Endothelial cell of umbilical vein (primary cell): ENCODE measurements around the gene STXBP5. TPM values are rescaled to one million over a fixed set of nuclear protein-coding genes. Genes with fewer than 3 reads are reported as not detected.
A peak's percentile ranks its signal among the peaks of the same experiment; 100 is the strongest.

Source experiments
- BruUV-seq: library from RNA; stranded (reverse); fragments of 400-500 nt; replicated peaks from 2 replicates; lab custom pipeline; 2021; lab: Mats Ljungman, UMichigan
- CTCF ChIA-PET: fragments of 300-600, 350-600 bp; sonication (Branson Sonifier 250); formaldehyde crosslinking; loops from one replicate; lab custom pipeline; 2021; ENCODE audit warnings: antibody characterized with exemption, inconsistent platforms; lab: Charles Lee
- POLR2A ChIA-PET: fragments of 300-600, 350-600 bp; sonication (Branson Sonifier 250); formaldehyde crosslinking; loops from one replicate; lab custom pipeline; 2021; ENCODE audit warnings: antibody characterized with exemption, inconsistent platforms; lab: Charles Lee
- DNase-seq: peaks from one replicate; pipeline ENCODE4 v3.0.0-alpha.2; 2011; ENCODE audit warnings: low read depth, low spot score
- FAIRE-seq: peaks from 2 replicates; lab custom pipeline; 2011; peaks lifted over from hg19 to GRCh38; lab: Jason Lieb, UNC
- H2AFZ ChIP-seq: 2 replicates; pipeline ENCODE4 v1.6.0; 2012; ENCODE audit warnings: low read depth, low read length, control low read depth, inconsistent platforms
- H3K27ac ChIP-seq: 2 replicates; pipeline ENCODE4 v1.5.1; 2011; ENCODE audit warnings: low read depth, mild to moderate bottlenecking, control low read depth, low read length, moderate library complexity; ENCODE audit not compliant: insufficient read depth
- H3K27me3 ChIP-seq, 2 experiments: 2 replicates each; pipeline versions ENCODE4 v1.6.0 to v1.6.1; 2011; ENCODE audit warnings: low read length in 2 of 2, mixed read lengths in 1 of 2; ENCODE audit not compliant: control insufficient read depth in 2 of 2, insufficient read depth in 2 of 2
- H3K36me3 ChIP-seq, 2 experiments: 2 replicates in 1 of 2; 3 replicates in 1 of 2; pipeline ENCODE4 v1.5.1; 2011; ENCODE audit warnings: low read length in 2 of 2, mild to moderate bottlenecking in 1 of 2, moderate library complexity in 1 of 2; ENCODE audit not compliant: control insufficient read depth in 2 of 2, insufficient read depth in 2 of 2; ENCODE audit errors: extremely low read depth in 1 of 2
- H3K4me1 ChIP-seq: 3 replicates; pipeline ENCODE4 v1.5.1; 2011; ENCODE audit warnings: mild to moderate bottlenecking, low read length; ENCODE audit not compliant: control insufficient read depth, insufficient read depth; ENCODE audit errors: extremely low read depth
- H3K4me2 ChIP-seq: 2 replicates; pipeline ENCODE4 v1.6.1; 2011; ENCODE audit warnings: low read length, control low read depth, mixed read lengths; ENCODE audit not compliant: insufficient read depth
- H3K4me3 ChIP-seq, 3 experiments: fragments of 200-600 bp in 1 of 3; sonication (generic), shearing (Covaris generic) in 1 of 3; replicated peaks in 1 of 3; 2 replicates each; pipeline ENCODE4 v1.5.1; 2011 to 2016; ENCODE audit warnings: control low read depth in 3 of 3, low read length in 3 of 3, mild to moderate bottlenecking in 2 of 3, inconsistent platforms in 1 of 3, low read depth in 1 of 3, moderate library complexity in 1 of 3; ENCODE audit not compliant: insufficient read depth in 1 of 3
- H3K79me2 ChIP-seq: 2 replicates; pipeline ENCODE4 v1.6.0; 2012; ENCODE audit warnings: low read length, inconsistent platforms; ENCODE audit not compliant: control insufficient read depth, insufficient read depth
- H3K9ac ChIP-seq: replicated peaks from 2 replicates; pipeline ENCODE3; 2011; ENCODE audit warnings: low read length, control low read depth; ENCODE audit not compliant: insufficient read depth; ENCODE audit errors: extremely low read depth
- H3K9me1 ChIP-seq: replicated peaks from 3 replicates; pipeline ENCODE4 v1.6.0; 2011; ENCODE audit warnings: mild to moderate bottlenecking, low read length; ENCODE audit not compliant: control insufficient read depth, insufficient read depth; ENCODE audit errors: extremely low read depth
- H3K9me3 ChIP-seq: replicated peaks from 2 replicates; pipeline ENCODE4 v1.5.1; 2012; ENCODE audit warnings: low read length, inconsistent platforms; ENCODE audit not compliant: control insufficient read depth, insufficient read depth
- H4K20me1 ChIP-seq: replicated peaks from 2 replicates; pipeline ENCODE3; 2011; ENCODE audit warnings: mild to moderate bottlenecking, low read length; ENCODE audit not compliant: control insufficient read depth, insufficient read depth; ENCODE audit errors: extremely low read depth
- CTCF ChIP-seq, 2 donors: IDR thresholded peaks; 1 replicate in 1 of 2; 2 replicates in 1 of 2; pipeline ENCODE4 v1.5.1; 2011; ENCODE audit warnings: low read length in 2 of 2, mild to moderate bottlenecking in 2 of 2, moderate library complexity in 2 of 2, control low read depth in 1 of 2, inconsistent platforms in 1 of 2, low read depth in 1 of 2; ENCODE audit not compliant: insufficient read depth in 1 of 2; ENCODE audit errors: extremely low read depth in 1 of 2
- EZH2 ChIP-seq: IDR thresholded peaks from 2 replicates; pipeline ENCODE4 v1.6.1; 2012; ENCODE audit warnings: borderline replicate concordance, low read depth, mild to moderate bottlenecking, moderate library complexity, low read length, inconsistent platforms; ENCODE audit not compliant: severe bottlenecking
- FOS ChIP-seq: IDR thresholded peaks from 2 replicates; pipeline ENCODE4 v1.6.1; 2011; ENCODE audit warnings: mild to moderate bottlenecking, low read length, moderate library complexity, borderline replicate concordance; ENCODE audit not compliant: insufficient read depth
- GATA2 ChIP-seq: IDR thresholded peaks from 2 replicates; pipeline ENCODE4 v1.7.0; 2011; ENCODE audit warnings: low read depth, mild to moderate bottlenecking, moderate library complexity, mixed read lengths, low read length; ENCODE audit not compliant: insufficient read length, insufficient read depth
- JUN ChIP-seq: IDR thresholded peaks from 2 replicates; pipeline ENCODE4 v1.6.1; 2011; ENCODE audit warnings: borderline replicate concordance, low read depth; ENCODE audit not compliant: insufficient read length, insufficient read depth
- MAX ChIP-seq: IDR thresholded peaks from 2 replicates; pipeline ENCODE4 v1.6.1; 2011; ENCODE audit not compliant: insufficient read depth, insufficient read length
- MYC ChIP-seq: IDR thresholded peaks from one replicate; pipeline ENCODE4 v1.6.1; 2011; ENCODE audit warnings: mild to moderate bottlenecking, low read depth, low read length
- POLR2A ChIP-seq: IDR thresholded peaks from 2 replicates; pipeline ENCODE4 v1.6.1; 2012; ENCODE audit warnings: low read depth, mild to moderate bottlenecking, control low read depth, low read length
- POLR2AphosphoS5 ChIP-seq: IDR thresholded peaks from 2 replicates; pipeline ENCODE4 v1.6.1; 2012; ENCODE audit warnings: low read depth, mild to moderate bottlenecking, control low read depth, low read length, moderate library complexity; ENCODE audit not compliant: insufficient read depth
- dilution Hi-C: fragments of 300-500 bp; cut with MboI; formaldehyde crosslinking; loops from one replicate; pipeline ENCODE4 v1.15.0; 2019; ENCODE audit warnings: low sequenced_read_pairs; ENCODE audit not compliant: extremely low pct_ligation_motif_present
- intact Hi-C: fragments of 100-400 bp; cut with micrococcal nuclease; formaldehyde crosslinking; loops from one replicate; pipeline ENCODE4 v1.10.0; 2022
- polyA plus RNA-seq, 4 experiments: library from polyadenylated mRNA; depleted of rRNA in 3 of 4; stranded (reverse) in 3 of 4; unstranded in 1 of 4; fragments of >200 nt; gene quantifications; 2 replicates each; pipeline versions ENCODE4 v1.2.1 to v1.2.3, GENCODE V29; 2011 to 2012; ENCODE audit warnings: missing spikeins in 1 of 4
- total RNA-seq: library from RNA; stranded (reverse); gene quantifications from 2 replicates; pipeline ENCODE4 v1.2.3, GENCODE V29; 2021

The STXBP5 gene
- total and polyA plus RNA-seq, 2 donors (not counting 3 experiments of a cell fraction or from before 2014, with no cell fraction given), result 7.1 to 21.8 TPM

- intact Hi-C loops (loop anchor here (1.0 to 2.0 kb wide), 5 partner anchors 36 to 819 kb away; partner anchors contain the start of gene RAB32), dilution Hi-C loops (no loop called here)
- no peak for TF ChIP-seq FOS
- TF ChIP-seq GATA2, result peak; percentile 55
- TF ChIP-seq MAX, result no peak
- no peak for TF ChIP-seq MYC
- no peak for TF ChIP-seq EZH2
- no peak for TF ChIP-seq POLR2A
- TF ChIP-seq CTCF (IDR thresholded peaks at IDR 0.05; ENCODE audit: extremely low read depth in 1 of 2, insufficient read depth in 1 of 2, low read depth in 1 of 2, low read length in 2 of 2), result no peak
- TF ChIP-seq POLR2AphosphoS5, result peak; percentile 31
- no peak for TF ChIP-seq JUN
- Histone ChIP-seq H3K4me2 (peak overlapping the region; percentile 97), H3K9me1 (no peaks in the 10 kb centered on the region), H3K27ac (peak overlapping the region; percentile 86), H3K9me3 (no peaks in the 10 kb centered on the region), H4K20me1 (no peaks in the 10 kb centered on the region), H2AFZ (peak overlapping the region; percentile 29), H3K36me3 (no peaks in the 10 kb centered on the region), H3K4me1 (peaks cover 20% of the 10 kb centered on the region), H3K27me3 (no peaks in the 10 kb centered on the region), H3K4me3 (peak overlapping the region; percentile 58 to 92 (median 89)), H3K9ac (no peak overlapping the region), H3K79me2 (peaks cover 24% of the 10 kb centered on the region)
- no TSS peak for BruUV-seq
- ChIA-PET POLR2A (no interaction called here), CTCF (interaction anchor here (0.7 kb wide), 1 partner anchor 300 kb away, joined by 3 read pairs; no protein-coding TSS in a partner anchor)
- DNase-seq, result no peak
- FAIRE-seq, result no peak
These were observed 2.2 kb upstream of the STXBP5 start for GRCh38 chr6:147201885-147202515.
